K562 (cell line): Measurements from ENCODE around the gene GABBR1. TPM values are rescaled to one million over a fixed set of nuclear protein-coding genes. Genes with fewer than 3 reads are reported as not detected.

Source experiments
- EP400 ChIP-seq: fragments of 450-650 bp; IDR thresholded peaks from 2 replicates; pipeline ENCODE4 v1.6.1; 2017; ENCODE audit warnings: antibody characterized with exemption, mild to moderate bottlenecking, moderate library complexity
- GTF3C2 ChIP-seq: IDR thresholded peaks from 3 replicates; pipeline ENCODE4 v1.6.1; 2011; ENCODE audit warnings: borderline replicate concordance, mild to moderate bottlenecking, moderate library complexity; ENCODE audit not compliant: insufficient read length; ENCODE audit errors: extremely low read depth
- HDGF ChIP-seq: fragments of 450-650 bp; IDR thresholded peaks from 2 replicates; pipeline ENCODE4 v1.6.1; 2016
- KLF10 ChIP-seq: fragments of 250-450 bp; sonication (Bioruptor Pico); IDR thresholded peaks from 2 replicates; pipeline ENCODE4 v1.6.1; 2021; ENCODE audit warnings: matching md5 sums
- MAX ChIP-seq: sonication (generic); formaldehyde crosslinking; IDR thresholded peaks from 2 replicates; pipeline ENCODE4 v1.9.0; 2022; ENCODE audit warnings: mild to moderate bottlenecking, missing genetic modification reagents
- MXD1 ChIP-seq: fragments of 250-450 bp; sonication (Bioruptor Pico); IDR thresholded peaks from 2 replicates; pipeline ENCODE4 v1.8.0; 2021; ENCODE audit warnings: borderline replicate concordance, mild to moderate bottlenecking, moderate library complexity; ENCODE audit not compliant: poor library complexity, severe bottlenecking
- PML ChIP-seq: IDR thresholded peaks from 2 replicates; pipeline ENCODE4 v1.6.1; 2012; ENCODE audit warnings: low read length, inconsistent platforms
- TFAP4 ChIP-seq: sonication (generic); formaldehyde crosslinking; IDR thresholded peaks from 2 replicates; pipeline ENCODE4 v1.8.0; 2022; ENCODE audit warnings: missing genetic modification reagents, mild to moderate bottlenecking, moderate library complexity, borderline replicate concordance
- U2AF2 ChIP-seq: fragments of 200-400 bp; formaldehyde crosslinking; optimal IDR thresholded peaks from 2 replicates; pipeline ENCODE3; 2017; ENCODE audit warnings: low read depth, mild to moderate bottlenecking, low read length
- VEZF1 ChIP-seq: fragments of 200-800 bp; sonication (Bioruptor generic); IDR thresholded peaks from 2 replicates; pipeline ENCODE4 v1.6.1; 2017; ENCODE audit warnings: missing genetic modification characterization, missing compliant biosample characterization
- ZBTB7A ChIP-seq: IDR thresholded peaks from 2 replicates; pipeline ENCODE4 v1.6.1; 2011; ENCODE audit warnings: low read depth, mild to moderate bottlenecking, low read length, moderate library complexity, borderline replicate concordance; ENCODE audit not compliant: control insufficient read depth
- polyA plus RNA-seq, 8 experiments: library from polyadenylated mRNA; depleted of rRNA in 4 of 8; stranded (reverse) in 5 of 8; unstranded in 3 of 8; fragments of >200 nt; fragmentation: Nextera tagmentation in 2 of 8; fragmentation: Illumina TruSeq in 1 of 8; extraction: Ambion mirVana in 2 of 8; extraction: Trizol in 1 of 8; gene quantifications; 2 replicates each; pipeline versions ENCODE4 v1.2.1 to v1.2.3, GENCODE V29; 2011 to 2014; ENCODE audit warnings: inconsistent platforms in 1 of 8, missing spikeins in 1 of 8
- total RNA-seq, 7 experiments: library from RNA; depleted of rRNA in 6 of 7; stranded (reverse); fragments of >200 nt in 6 of 7; fragmentation: Illumina TruSeq in 2 of 7; extraction: Trizol in 2 of 7; gene quantifications; 2 replicates each; pipeline versions ENCODE4 v1.2.1 to v1.2.3, GENCODE V29; 2011 to 2021; ENCODE audit warnings: low replicate concordance in 1 of 7
- TF ChIP-seq, protein P1 (sequence below), 3 experiments: fragments of 200-800 bp in 1 of 3; fragments of 250-450 bp in 1 of 3; fragments of 450-650 bp in 1 of 3; sonication (Bioruptor Pico) in 1 of 3; sonication (Bioruptor generic) in 1 of 3; formaldehyde crosslinking in 1 of 3; IDR thresholded peaks; 2 replicates each; pipeline versions ENCODE4 v1.6.1 to v1.8.0; 2016 to 2022; ENCODE audit warnings: mild to moderate bottlenecking in 2 of 3, missing genetic modification characterization in 2 of 3, missing compliant biosample characterization in 1 of 3, moderate library complexity in 1 of 3
- TF ChIP-seq, protein P2 (sequence below): fragments of 250-450 bp; sonication (Bioruptor Pico); IDR thresholded peaks from 2 replicates; pipeline ENCODE4 v1.5.1; 2021; ENCODE audit warnings: mild to moderate bottlenecking

Gene GABBR1
- total and polyA plus RNA-seq, 9 of the 15 experiments (the other 6 are each of a cell fraction or from before 2014, with no cell fraction given): 2.2 to 48.3 (median 20.8) TPM

- TF ChIP-seq, protein P1, sequence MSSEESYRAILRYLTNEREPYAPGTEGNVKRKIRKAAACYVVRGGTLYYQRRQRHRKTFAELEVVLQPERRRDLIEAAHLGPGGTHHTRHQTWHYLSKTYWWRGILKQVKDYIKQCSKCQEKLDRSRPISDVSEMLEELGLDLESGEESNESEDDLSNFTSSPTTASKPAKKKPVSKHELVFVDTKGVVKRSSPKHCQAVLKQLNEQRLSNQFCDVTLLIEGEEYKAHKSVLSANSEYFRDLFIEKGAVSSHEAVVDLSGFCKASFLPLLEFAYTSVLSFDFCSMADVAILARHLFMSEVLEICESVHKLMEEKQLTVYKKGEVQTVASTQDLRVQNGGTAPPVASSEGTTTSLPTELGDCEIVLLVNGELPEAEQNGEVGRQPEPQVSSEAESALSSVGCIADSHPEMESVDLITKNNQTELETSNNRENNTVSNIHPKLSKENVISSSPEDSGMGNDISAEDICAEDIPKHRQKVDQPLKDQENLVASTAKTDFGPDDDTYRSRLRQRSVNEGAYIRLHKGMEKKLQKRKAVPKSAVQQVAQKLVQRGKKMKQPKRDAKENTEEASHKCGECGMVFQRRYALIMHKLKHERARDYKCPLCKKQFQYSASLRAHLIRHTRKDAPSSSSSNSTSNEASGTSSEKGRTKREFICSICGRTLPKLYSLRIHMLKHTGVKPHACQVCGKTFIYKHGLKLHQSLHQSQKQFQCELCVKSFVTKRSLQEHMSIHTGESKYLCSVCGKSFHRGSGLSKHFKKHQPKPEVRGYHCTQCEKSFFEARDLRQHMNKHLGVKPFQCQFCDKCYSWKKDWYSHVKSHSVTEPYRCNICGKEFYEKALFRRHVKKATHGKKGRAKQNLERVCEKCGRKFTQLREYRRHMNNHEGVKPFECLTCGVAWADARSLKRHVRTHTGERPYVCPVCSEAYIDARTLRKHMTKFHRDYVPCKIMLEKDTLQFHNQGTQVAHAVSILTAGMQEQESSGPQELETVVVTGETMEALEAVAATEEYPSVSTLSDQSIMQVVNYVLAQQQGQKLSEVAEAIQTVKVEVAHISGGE (CRISPR knock-in tag; IDR thresholded peaks at IDR 0.05): peak in 1 of 3 experiments; percentile 53; a peak in 2 of 6 replicates
- TF ChIP-seq HDGF (no peak), VEZF1 (CRISPR knock-in tag) (peak; percentile 94), PML (peak; percentile 55; the same call in 1 of the 2 replicates), KLF10 (CRISPR knock-in tag) (no peak), MXD1 (CRISPR knock-in tag) (no peak), ZBTB7A (peak; percentile 84; the same call in 1 of the 2 replicates), U2AF2 (no peak), GTF3C2 (no peak), EP400 (peak; percentile 1; the same call in 1 of the 2 replicates), TFAP4 (CRISPR knock-in tag) (0 out of 2 replicates have a peak, but pooled peaks have one; percentile 31), MAX (CRISPR knock-in tag) (no peak)
- TF ChIP-seq, protein P2, sequence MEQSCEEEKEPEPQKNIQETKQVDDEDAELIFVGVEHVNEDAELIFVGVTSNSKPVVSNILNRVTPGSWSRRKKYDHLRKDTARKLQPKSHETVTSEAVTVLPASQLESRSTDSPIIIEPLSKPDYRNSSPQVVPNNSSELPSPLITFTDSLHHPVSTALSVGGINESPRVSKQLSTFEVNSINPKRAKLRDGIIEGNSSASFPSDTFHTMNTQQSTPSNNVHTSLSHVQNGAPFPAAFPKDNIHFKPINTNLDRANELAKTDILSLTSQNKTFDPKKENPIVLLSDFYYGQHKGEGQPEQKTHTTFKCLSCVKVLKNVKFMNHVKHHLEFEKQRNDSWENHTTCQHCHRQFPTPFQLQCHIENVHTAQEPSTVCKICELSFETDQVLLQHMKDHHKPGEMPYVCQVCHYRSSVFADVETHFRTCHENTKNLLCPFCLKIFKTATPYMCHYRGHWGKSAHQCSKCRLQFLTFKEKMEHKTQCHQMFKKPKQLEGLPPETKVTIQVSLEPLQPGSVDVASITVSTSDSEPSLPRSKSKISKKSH (CRISPR knock-in tag): no peak
These were observed 5.1 kb downstream of the GABBR1 start (continued) for GRCh38 chr6:29627755-29628418.
